Mesothelial cell of epicardium (in vitro differentiated cells): Measurements from ENCODE around the gene SHISA6. TPM values are rescaled to one million over a fixed set of nuclear protein-coding genes. Genes with fewer than 3 reads are reported as not detected.

ENCODE experiments used
- DNase-seq, 2 experiments: peaks; one replicate each; pipeline ENCODE4 v3.0.0; 2021; ENCODE audit warnings: low spot score in 2 of 2; ENCODE audit not compliant: unreplicated experiment in 2 of 2
- H3K27ac Mint-ChIP-seq: 2 replicates; pipeline ENCODE4 v1.8.0; 2021; ENCODE audit warnings: mixed read lengths
- H3K27me3 Mint-ChIP-seq: 2 replicates; pipeline ENCODE4 v1.8.0; 2021; ENCODE audit warnings: low read depth, mixed read lengths
- H3K36me3 Mint-ChIP-seq: 2 replicates; pipeline ENCODE4 v1.8.0; 2021; ENCODE audit warnings: mixed read lengths
- H3K4me1 Mint-ChIP-seq: 2 replicates; pipeline ENCODE4 v1.8.0; 2021; ENCODE audit warnings: mixed read lengths
- H3K4me3 Mint-ChIP-seq: 2 replicates; pipeline ENCODE4 v1.8.0; 2021; ENCODE audit warnings: mild to moderate bottlenecking, moderate library complexity, mixed read lengths
- H3K9me3 Mint-ChIP-seq: 2 replicates; pipeline ENCODE4 v1.8.0; 2021; ENCODE audit warnings: mixed read lengths
- CTCF ChIP-seq: fragments of 200-600 bp; sonication (generic); IDR thresholded peaks from one replicate; pipeline ENCODE4 v1.5.0; 2021; ENCODE audit warnings: antibody characterized with exemption; ENCODE audit not compliant: unreplicated experiment
- total RNA-seq: library from RNA; stranded (reverse); gene quantifications from 3 replicates; pipeline ENCODE4 v1.2.1, GENCODE V29; 2021

Gene SHISA6
- total RNA-seq, 1 donor from 2014 or later = not detected

- no peaks in the 10 kb centered on the region for H3K4me1 Mint-ChIP-seq
- H3K27ac Mint-ChIP-seq = no peak overlapping the region
- peaks cover 6% of the 10 kb centered on the region for H3K27me3 Mint-ChIP-seq
- no peak overlapping the region for H3K4me3 Mint-ChIP-seq
- H3K9me3 Mint-ChIP-seq = no peaks in the 10 kb centered on the region
- no peak for DNase-seq
- no peak for TF ChIP-seq CTCF
- no peaks in the 10 kb centered on the region for H3K36me3 Mint-ChIP-seq
Measured at GRCh38 chr17:11378506-11378905, 137.5 kb downstream of the SHISA6 start.

GRCh38 chr17:11380761-11381160 is 139.7 kb downstream of the SHISA6 start:
- Mint-ChIP-seq H3K27me3 (no peaks in the 10 kb centered on the region), H3K27ac (no peak overlapping the region), H3K36me3 (no peaks in the 10 kb centered on the region), H3K4me3 (no peak overlapping the region), H3K9me3 (no peaks in the 10 kb centered on the region), H3K4me1 (no peaks in the 10 kb centered on the region)
- DNase-seq = no peak
- no peak for TF ChIP-seq CTCF

GRCh38 chr17:11383157-11383556 is 142.1 kb downstream of the SHISA6 start:
- H3K27ac Mint-ChIP-seq = no peak overlapping the region

GRCh38 chr17:11384131-11384530 is 143.1 kb downstream of the SHISA6 start:
- no peak for DNase-seq
- no peak for TF ChIP-seq CTCF
- Mint-ChIP-seq H3K27me3 (peaks cover 2% of the 10 kb centered on the region), H3K4me1 (no peaks in the 10 kb centered on the region), H3K9me3 (no peaks in the 10 kb centered on the region), H3K36me3 (no peaks in the 10 kb centered on the region), H3K27ac (no peak overlapping the region), H3K4me3 (no peak overlapping the region)

More at GRCh38 chr17:11383157-11383556, 142.1 kb downstream of the SHISA6 start:
- Mint-ChIP-seq H3K36me3 (no peaks in the 10 kb centered on the region), H3K4me3 (no peak overlapping the region), H3K9me3 (no peaks in the 10 kb centered on the region), H3K27me3 (peaks cover 2% of the 10 kb centered on the region), H3K4me1 (no peaks in the 10 kb centered on the region)
- no peak for DNase-seq
- no peak for TF ChIP-seq CTCF

- no peak overlapping the region for H3K4me3 Mint-ChIP-seq
- peaks cover 6% of the 10 kb centered on the region for H3K9me3 Mint-ChIP-seq
- DNase-seq = no peak
- H3K27ac Mint-ChIP-seq = no peak overlapping the region
- peaks cover 10% of the 10 kb centered on the region for H3K27me3 Mint-ChIP-seq
- H3K36me3 Mint-ChIP-seq = no peaks in the 10 kb centered on the region
- no peaks in the 10 kb centered on the region for H3K4me1 Mint-ChIP-seq
- no peak for TF ChIP-seq CTCF
Measured at GRCh38 chr17:11387610-11388009, 146.6 kb downstream of the SHISA6 start.

- peaks cover 6% of the 10 kb centered on the region for H3K9me3 Mint-ChIP-seq
- no peaks in the 10 kb centered on the region for H3K36me3 Mint-ChIP-seq
- DNase-seq = no peak
- H3K27ac Mint-ChIP-seq = no peak overlapping the region
- peaks cover 10% of the 10 kb centered on the region for H3K27me3 Mint-ChIP-seq
- H3K4me3 Mint-ChIP-seq = no peak overlapping the region
- H3K4me1 Mint-ChIP-seq = no peaks in the 10 kb centered on the region
- no peak for TF ChIP-seq CTCF
Measured at GRCh38 chr17:11388054-11388453, 147.0 kb downstream of the SHISA6 start.
